HEK293 (cell line): ENCODE data around the gene KRTAP3-3.

Experiments
- CTCF ChIP-seq: fragments of 450-650 bp; formaldehyde crosslinking; IDR thresholded peaks from 2 replicates; pipeline ENCODE4 v1.5.1; 2016; ENCODE audit warnings: missing biosample characterization, missing genetic modification characterization
- HIC1 ChIP-seq: fragments of 450-650 bp; formaldehyde crosslinking; IDR thresholded peaks from 2 replicates; pipeline ENCODE4 v1.5.1; 2016; ENCODE audit warnings: missing biosample characterization, missing genetic modification characterization
- KLF7 ChIP-seq: fragments of 450-650 bp; formaldehyde crosslinking; IDR thresholded peaks from 2 replicates; pipeline ENCODE4 v1.5.1; 2016; ENCODE audit warnings: missing biosample characterization, missing genetic modification characterization, borderline replicate concordance
- KLF9 ChIP-seq: fragments of 450-650 bp; formaldehyde crosslinking; IDR thresholded peaks from 2 replicates; pipeline ENCODE4 v1.5.1; 2016; ENCODE audit warnings: missing biosample characterization, missing genetic modification characterization, low read depth
- REST ChIP-seq: fragments of 450-650 bp; formaldehyde crosslinking; IDR thresholded peaks from 2 replicates; pipeline ENCODE4 v1.5.1; 2016; ENCODE audit warnings: missing biosample characterization, missing genetic modification characterization
- ZBTB49 ChIP-seq: fragments of 450-650 bp; formaldehyde crosslinking; IDR thresholded peaks from 2 replicates; pipeline ENCODE4 v1.5.1; 2016; ENCODE audit warnings: missing biosample characterization, missing genetic modification characterization, low read depth
- ZNF184 ChIP-seq: fragments of 450-650 bp; IDR thresholded peaks from 2 replicates; pipeline ENCODE4 v1.5.1; 2018; ENCODE audit warnings: missing biosample characterization, mild to moderate bottlenecking, missing genetic modification characterization
- ZNF311 ChIP-seq: fragments of 450-650 bp; formaldehyde crosslinking; IDR thresholded peaks from 2 replicates; pipeline ENCODE4 v1.5.1; 2017; ENCODE audit warnings: missing biosample characterization, missing genetic modification characterization, borderline replicate concordance
- ZNF426 ChIP-seq: fragments of 450-650 bp; formaldehyde crosslinking; IDR thresholded peaks from 2 replicates; pipeline ENCODE4 v1.5.1; 2017; ENCODE audit warnings: missing biosample characterization, missing genetic modification characterization, mild to moderate bottlenecking, inconsistent platforms, moderate library complexity
- ZNF501 ChIP-seq: fragments of 450-650 bp; formaldehyde crosslinking; IDR thresholded peaks from 2 replicates; pipeline ENCODE4 v1.5.1; 2016; ENCODE audit warnings: missing biosample characterization, missing genetic modification characterization
- ZNF658 ChIP-seq: fragments of 450-650 bp; formaldehyde crosslinking; IDR thresholded peaks from 2 replicates; pipeline ENCODE4; 2016; ENCODE audit warnings: missing biosample characterization, missing genetic modification characterization
- ZSCAN4 ChIP-seq: fragments of 450-650 bp; formaldehyde crosslinking; IDR thresholded peaks from 2 replicates; pipeline ENCODE4 v1.5.1; 2017; ENCODE audit warnings: missing biosample characterization, missing genetic modification characterization

- no peak for TF ChIP-seq CTCF (tag by site-specific recombination)
- no peak for TF ChIP-seq REST
- no peak for TF ChIP-seq ZSCAN4 (tag by site-specific recombination)
- TF ChIP-seq KLF7 (tag by site-specific recombination) = no peak
- TF ChIP-seq ZNF426 (tag by site-specific recombination) = no peak
- TF ChIP-seq ZNF311 (tag by site-specific recombination) = no peak
- TF ChIP-seq KLF9 (tag by site-specific recombination) = no peak
- TF ChIP-seq ZNF184 (tag by site-specific recombination) = no peak
- TF ChIP-seq ZBTB49 = no peak
- no peak for TF ChIP-seq HIC1 (tag by site-specific recombination)
- TF ChIP-seq ZNF658 = no peak
- no peak for TF ChIP-seq ZNF501
Observed at GRCh38 chr17:41013181-41013580, 19.2 kb upstream of the KRTAP3-3 start.
